Measurements from ENCODE around the gene C19orf44. TPM values are rescaled to one million over a fixed set of nuclear protein-coding genes. Genes with fewer than 3 reads are reported as not detected.
"Not testable (repeated sequence)": the region's sequence is repeated elsewhere in the genome, so short reads cannot be mapped to it uniquely, and the experiment has no call there.

Gene C19orf44
- total RNA-seq, 6 donors from 2014 or later: 4.3 to 26.2 (median 5.7) TPM

- Histone ChIP-seq H3K4me1 (peaks cover 28 to 71% (median 34%) of the 10 kb centered on the region in 4 donors), H3K27me3 (no peaks in the 10 kb centered on the region), H3K4me3 (peak within 1 kb of the TSS; percentile 89 to 100 (median 94)), H3K9me3 (no peaks in the 10 kb centered on the region), H3K36me3 (peaks cover 0 to 28% (median 13%) of the 10 kb centered on the region in 4 donors), H3K27ac (peak within 1 kb of the TSS; percentile 81 to 93 (median 86))
- DNase-seq (peak; percentile 93 to 98), ATAC-seq (ENCODE audit: low FRiP score in 2 of 2) (peak; percentile 96 to 98)
- WGBS, 2 donors: 1% methylated on average over 39 of the region's 108 CpGs; no CpG with 5 or more reads in 1 of the 2 donors
- peak; percentile 81 to 89 for TF ChIP-seq POLR2AphosphoS5 (IDR thresholded peaks at IDR 0.05)
- no peak for TF ChIP-seq EP300 (IDR thresholded peaks at IDR 0.05)
- peak in 4 of 6 experiments; percentile 16 to 39 (median 28) for TF ChIP-seq CTCF (IDR thresholded peaks at IDR 0.05)
- peak; percentile 23 to 90 (median 68) for TF ChIP-seq POLR2A (IDR thresholded peaks at IDR 0.05)
Measured at GRCh38 chr19:16542045-16542909, 46.1 kb downstream of the C19orf44 start, which contains the start of gene CHERP. TSS of gene CHERP (minus strand) at chr19:16542437. CDS start at chr19:16542378, 59 bp downstream.

GRCh38 chr19:16542910-16543472 lies 46.8 kb downstream of the C19orf44 start:
- DNase-seq (no peak), ATAC-seq (ENCODE audit: low FRiP score in 2 of 2) (no peak)
- Histone ChIP-seq H3K4me1 (peaks cover 28 to 66% (median 34%) of the 10 kb centered on the region in 4 donors), H3K27ac (peak overlapping the region; percentile 81 to 93 (median 86)), H3K4me3 (peak overlapping the region; percentile 89 to 100 (median 94)), H3K9me3 (no peaks in the 10 kb centered on the region), H3K36me3 (peaks cover 0 to 21% (median 9%) of the 10 kb centered on the region in 4 donors), H3K27me3 (no peaks in the 10 kb centered on the region)
- TF ChIP-seq CTCF (IDR thresholded peaks at IDR 0.05) (no peak), POLR2AphosphoS5 (IDR thresholded peaks at IDR 0.05) (no peak), POLR2A (IDR thresholded peaks at IDR 0.05) (no peak), EP300 (IDR thresholded peaks at IDR 0.05) (no peak)
- WGBS, 2 donors: 5 to 8% methylated on average over 11 to 15 of the region's 15 CpGs

GRCh38 chr19:16543734-16544133 lies 47.5 kb downstream of the C19orf44 start:
- H3K4me3 ChIP-seq: peak overlapping the region in 1 of 4 donors; percentile 89
- peaks cover 28 to 59% (median 34%) of the 10 kb centered on the region in 4 donors for H3K4me1 ChIP-seq
- not testable (repeated sequence) for ATAC-seq (ENCODE audit: low FRiP score in 2 of 2); DNase-seq; H3K27ac ChIP-seq; H3K27me3 ChIP-seq; H3K9me3 ChIP-seq
- WGBS, 2 donors: 80 to 88% methylated on average over 6 of the region's 6 CpGs
- peaks cover 0 to 15% (median 6%) of the 10 kb centered on the region in 4 donors for H3K36me3 ChIP-seq

GRCh38 chr19:16544473-16545231 lies 48.5 kb downstream of the C19orf44 start:
- no peaks in the 10 kb centered on the region for H3K27me3 ChIP-seq
- WGBS, 2 donors: 88 to 89% methylated on average over 11 of the region's 11 CpGs

More at GRCh38 chr19:16544473-16545231, 48.5 kb downstream of the C19orf44 start:
- DNase-seq (no peak), ATAC-seq (ENCODE audit: low FRiP score in 2 of 2) (no peak)
- peaks cover 26 to 51% (median 31%) of the 10 kb centered on the region in 4 donors for H3K4me1 ChIP-seq
- H3K36me3 ChIP-seq: peaks cover 0 to 10% (median 4%) of the 10 kb centered on the region in 4 donors
- H3K9me3 ChIP-seq: no peaks in the 10 kb centered on the region
- no peak for TF ChIP-seq CTCF (IDR thresholded peaks at IDR 0.05)
- TF ChIP-seq POLR2A (IDR thresholded peaks at IDR 0.05): no peak
- TF ChIP-seq POLR2AphosphoS5 (IDR thresholded peaks at IDR 0.05): no peak
- TF ChIP-seq EP300 (IDR thresholded peaks at IDR 0.05): no peak
- no peak overlapping the region for H3K4me3 ChIP-seq
- no peak overlapping the region for H3K27ac ChIP-seq
